HG03045 (cell line): ENCODE data around the gene NRXN3.

Experiments used
- ATAC-seq: cut with Tn5 transposase; IDR thresholded peaks from one replicate; pipeline ENCODE4 v1.9.1; 2021; ENCODE audit warnings: mild to moderate bottlenecking, moderate library complexity; ENCODE audit not compliant: unreplicated experiment

NRXN3 gene

GRCh38 chr14:79825046-79825521 lies 1654.9 kb downstream of the NRXN3 start:
- no peak for ATAC-seq

GRCh38 chr14:79826362-79826761 lies 1656.2 kb downstream of the NRXN3 start:
- ATAC-seq, result no peak

GRCh38 chr14:79829405-79830166 lies 1659.4 kb downstream of the NRXN3 start:
- no peak for ATAC-seq

DNA sequence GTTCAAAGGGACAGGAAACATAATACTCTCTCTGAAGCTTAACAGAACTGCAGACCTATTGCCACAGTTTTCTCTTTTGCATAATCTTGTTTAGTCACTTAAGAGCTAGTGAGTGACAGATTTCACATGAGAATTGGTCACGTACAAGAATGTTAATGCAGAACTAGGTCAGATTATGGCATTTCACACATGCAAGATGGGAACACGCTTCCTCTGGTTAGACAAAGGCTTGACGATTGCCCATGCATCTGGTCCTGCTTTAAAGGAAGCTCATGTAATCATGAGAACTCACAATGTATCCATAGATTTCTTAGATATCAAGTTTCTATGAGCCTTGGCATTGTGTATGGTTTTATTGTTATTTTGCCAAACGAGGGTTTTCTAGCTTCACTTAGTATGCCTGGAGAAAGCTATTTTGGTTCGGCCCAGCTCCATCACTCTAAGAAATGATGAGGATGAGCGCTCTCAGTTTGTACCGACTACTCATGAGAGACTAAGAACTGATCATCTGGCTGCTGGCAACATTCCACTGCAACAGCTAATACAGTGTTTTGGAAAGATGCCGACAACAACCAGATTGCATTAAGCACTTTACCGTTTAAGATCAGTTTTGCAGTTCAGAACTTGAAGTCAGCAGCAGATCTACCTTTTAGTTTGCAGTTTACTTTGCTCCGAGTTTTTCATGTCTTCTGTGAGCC lies 1661.2 kb downstream of the NRXN3 start:
- no peak for ATAC-seq

DNA sequence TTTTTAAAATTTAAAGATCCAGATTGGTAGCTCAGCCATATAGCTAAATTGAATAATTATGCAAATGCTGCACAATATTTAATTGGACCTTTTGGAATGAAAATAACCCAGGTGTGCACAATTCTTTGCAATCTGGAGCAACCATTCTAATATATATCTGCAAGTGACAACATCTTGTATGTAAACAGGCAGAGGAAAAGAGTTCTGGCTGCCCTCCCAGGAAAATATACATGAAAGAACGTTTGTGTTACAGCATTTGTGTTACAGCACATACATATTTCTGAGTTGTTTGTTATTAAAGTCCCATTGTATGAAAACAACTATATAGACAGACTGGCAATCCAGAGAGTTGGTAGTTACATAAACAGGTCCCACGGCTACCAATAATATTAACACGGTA lies 1663.6 kb downstream of the NRXN3 start:
- ATAC-seq, result no peak

DNA sequence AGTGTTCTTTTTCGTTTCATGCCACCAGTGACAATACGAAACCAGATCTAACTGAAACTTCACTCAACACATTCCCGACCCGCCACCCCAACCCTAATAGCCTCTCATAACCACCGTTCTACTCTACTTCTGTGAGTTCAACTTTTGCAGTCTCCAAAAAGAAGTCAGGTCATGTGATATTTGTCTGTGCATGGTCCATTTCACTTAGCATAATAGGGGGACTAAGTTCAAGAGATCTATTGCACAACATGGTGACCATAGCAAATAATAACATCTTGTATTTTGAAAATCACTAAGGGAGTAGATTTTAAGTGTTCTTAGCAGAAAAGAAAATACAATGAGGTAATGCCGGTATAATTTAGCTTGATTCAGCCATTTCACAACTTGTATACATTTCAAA lies 1664.7 kb downstream of the NRXN3 start:
- ATAC-seq, result no peak

DNA sequence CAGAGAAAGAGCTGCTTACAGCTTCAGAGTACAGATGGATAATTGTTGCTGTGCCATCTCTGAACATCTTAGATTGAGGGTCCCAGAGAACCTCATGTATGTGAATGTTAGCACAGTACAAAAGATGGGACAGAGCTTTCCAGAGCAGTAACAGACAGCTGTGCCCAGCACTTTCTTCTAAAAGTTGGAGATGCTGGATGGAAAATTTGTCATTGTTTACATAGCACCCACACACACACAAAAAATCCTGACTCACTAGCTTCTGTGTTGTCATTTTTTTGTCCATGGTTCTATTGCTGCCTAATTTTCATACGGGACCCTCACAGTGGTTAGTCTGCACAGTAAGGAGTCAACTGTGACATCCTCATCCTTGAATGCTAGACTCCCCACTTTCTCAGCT lies 1666.4 kb downstream of the NRXN3 start:
- no peak for ATAC-seq

DNA sequence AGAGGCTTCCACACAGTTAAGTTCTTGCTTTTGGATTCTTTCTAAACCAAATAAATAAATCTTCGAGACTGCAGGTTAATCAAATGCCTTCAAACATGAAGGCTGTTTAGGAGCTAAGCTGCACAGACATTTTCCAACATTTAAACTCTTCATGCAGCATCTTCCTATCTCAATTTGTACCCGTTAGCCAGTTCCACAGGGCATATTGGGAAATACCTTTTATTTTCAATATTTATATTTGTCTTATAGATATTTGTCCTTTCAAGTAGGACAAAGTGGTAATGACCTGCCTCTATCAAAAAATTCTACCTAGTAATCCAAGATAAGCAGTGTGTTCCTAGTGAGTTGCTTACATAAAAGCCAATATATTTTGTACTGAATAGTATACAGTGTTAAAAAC lies 1667.5 kb downstream of the NRXN3 start:
- no peak for ATAC-seq

- ATAC-seq, result no peak
Observed at GRCh38 chr14:79840103-79840502, 1669.9 kb downstream of the NRXN3 start.

GRCh38 chr14:79840831-79841230 lies 1670.7 kb downstream of the NRXN3 start:
- ATAC-seq, result no peak

DNA sequence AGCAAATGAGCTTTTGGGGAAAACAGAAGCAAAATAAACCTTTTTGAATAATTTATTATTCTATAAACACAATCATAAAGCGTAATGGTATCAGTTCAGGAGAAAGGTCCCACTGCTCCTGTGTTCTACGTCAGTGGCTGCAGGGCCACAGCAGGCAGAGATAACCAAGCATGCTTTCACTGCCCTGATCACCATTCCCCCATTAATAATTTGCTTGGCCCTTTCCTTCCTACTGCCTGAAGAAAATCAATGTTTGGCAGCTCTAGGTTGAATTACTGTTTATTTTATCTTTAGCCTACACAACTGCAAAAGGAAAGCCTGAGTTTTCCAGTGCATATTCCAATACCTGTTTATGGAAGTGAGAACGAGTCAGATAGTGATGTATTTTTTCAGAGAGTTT lies 1671.3 kb downstream of the NRXN3 start:
- ATAC-seq, result no peak

DNA sequence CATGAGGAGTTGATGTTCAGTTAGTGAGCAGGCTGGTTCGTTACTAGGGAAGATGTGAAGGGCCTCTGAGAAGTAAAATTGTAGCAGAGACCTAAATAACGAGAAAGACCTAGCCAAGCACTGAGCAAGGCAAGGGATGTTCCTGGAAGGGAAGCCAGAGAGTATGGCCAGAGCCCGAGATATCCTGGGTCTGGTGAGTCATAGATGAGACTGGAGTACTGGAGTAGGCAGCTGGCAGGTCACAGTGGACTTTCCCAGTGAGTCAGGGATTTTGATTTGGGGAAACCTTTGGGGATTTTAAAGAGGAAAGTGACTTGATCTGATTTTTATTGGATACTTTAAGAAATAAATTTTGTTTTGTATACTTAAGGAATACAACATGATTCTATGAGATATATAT lies 1672.1 kb downstream of the NRXN3 start:
- no peak for ATAC-seq

- no peak for ATAC-seq
Observed at GRCh38 chr14:79852950-79853744, 1683.0 kb downstream of the NRXN3 start.

- no peak for ATAC-seq
Observed at GRCh38 chr14:79855789-79856188, 1685.6 kb downstream of the NRXN3 start.

DNA sequence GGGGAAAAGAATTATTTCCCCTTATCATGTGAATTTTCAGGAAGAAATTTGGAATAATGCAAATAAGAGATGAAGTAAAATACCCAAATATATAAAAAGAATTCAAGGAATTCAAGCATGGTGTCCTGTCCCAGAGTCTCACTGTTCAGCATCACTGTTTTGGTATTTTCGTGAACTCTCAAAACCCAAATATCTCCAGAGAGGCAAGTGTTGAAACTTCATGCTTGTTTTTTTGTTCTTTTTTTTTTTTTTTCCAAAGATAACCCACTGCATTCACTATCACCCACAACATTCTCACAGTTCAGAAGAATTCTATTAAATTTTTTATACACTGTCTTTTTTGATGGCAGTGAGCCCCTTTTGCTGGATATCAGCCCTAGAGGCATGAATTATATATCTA lies 1686.2 kb downstream of the NRXN3 start:
- ATAC-seq, result no peak

DNA sequence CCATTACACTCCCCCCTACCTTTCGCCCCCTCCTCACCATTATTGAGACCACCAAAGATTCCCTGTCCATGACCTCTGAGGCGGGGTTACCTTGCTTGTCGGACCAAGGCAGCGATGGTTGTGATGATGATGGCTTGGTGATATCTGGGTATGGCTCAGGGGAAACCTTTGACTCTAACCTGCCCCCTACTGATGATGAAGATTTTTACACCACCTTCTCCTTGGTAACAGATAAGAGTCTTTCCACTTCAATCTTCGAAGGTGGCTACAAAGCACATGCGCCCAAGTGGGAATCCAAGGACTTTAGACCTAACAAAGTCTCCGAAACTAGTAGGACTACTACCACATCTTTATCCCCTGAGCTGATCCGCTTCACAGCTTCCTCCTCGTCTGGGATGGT lies 1690.9 kb downstream of the NRXN3 start:
- ATAC-seq, result no peak

GRCh38 chr14:79862045-79862444 lies 1691.9 kb downstream of the NRXN3 start:
- ATAC-seq, result no peak

GRCh38 chr14:79871136-79871535 lies 1701.0 kb downstream of the NRXN3 start:
- no peak for ATAC-seq

- no peak for ATAC-seq
Observed at GRCh38 chr14:79878229-79878628, 1708.1 kb downstream of the NRXN3 start.

GRCh38 chr14:79878785-79879184 lies 1708.6 kb downstream of the NRXN3 start:
- ATAC-seq, result no peak

DNA sequence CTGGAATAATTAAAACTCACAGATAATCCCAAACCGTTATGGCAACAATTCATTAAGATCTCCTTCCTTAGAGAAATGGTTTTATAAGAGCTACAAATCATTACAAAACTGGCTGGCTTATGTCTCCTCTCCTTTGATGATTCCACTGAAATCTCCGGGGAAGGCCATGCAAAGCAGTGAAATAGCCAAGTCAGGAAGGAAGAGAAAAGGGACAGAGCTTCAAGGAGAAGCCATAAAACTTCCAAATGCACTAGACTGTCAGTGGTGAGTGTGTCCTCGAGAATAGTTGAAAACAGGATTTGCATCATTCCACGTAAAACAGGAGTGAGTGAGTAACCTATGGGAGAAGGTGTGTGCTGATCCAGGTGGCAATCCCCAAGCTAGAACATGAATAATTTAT lies 1711.1 kb downstream of the NRXN3 start:
- no peak for ATAC-seq

- ATAC-seq, result no peak
Observed at GRCh38 chr14:79890527-79890926, 1720.4 kb downstream of the NRXN3 start.
